ENCODE data around the gene C1orf141. TPM values are rescaled to one million over a fixed set of nuclear protein-coding genes. Genes with fewer than 3 reads are reported as not detected.
A peak's percentile ranks its signal among the peaks of the same experiment; 100 is the strongest.
"Not testable (repeated sequence)": the region's sequence is repeated elsewhere in the genome, so short reads cannot be mapped to it uniquely, and the experiment has no call there.

The C1orf141 gene
- under 1 TPM; 0.23 to 0.42 (median 0.32) TPM for polyA plus RNA-seq (ENCODE audit: insufficient read length in 3 of 3)

GRCh38 chr1:67134695-67135094, at the start of gene C1orf141:
Gene C1orf141 (minus strand): TSS chr1:67134970. CDS start chr1:67127240, 7,730 bp downstream.
- DNase-seq (ENCODE audit: low read depth in 3 of 3, low spot score in 2 of 3): peak in 1 of 3 donors; percentile 33

GRCh38 chr1:67175530-67176087, 40.8 kb upstream of the C1orf141 start:
- no peak for DNase-seq (ENCODE audit: low read depth in 3 of 3, low spot score in 2 of 3)

- no peak for DNase-seq (ENCODE audit: low read depth in 3 of 3, low spot score in 2 of 3)
Measured at GRCh38 chr1:67174716-67175284, 40.0 kb upstream of the C1orf141 start.

- no peak for DNase-seq (ENCODE audit: low read depth in 3 of 3, low spot score in 2 of 3)
Measured at GRCh38 chr1:67173988-67174387, 39.2 kb upstream of the C1orf141 start.

- DNase-seq (ENCODE audit: low read depth in 3 of 3, low spot score in 2 of 3): no peak
Measured at GRCh38 chr1:67171978-67172377, 37.2 kb upstream of the C1orf141 start.

- no peak for DNase-seq (ENCODE audit: low read depth in 3 of 3, low spot score in 2 of 3)
Measured at GRCh38 chr1:67171574-67171955, 36.8 kb upstream of the C1orf141 start.

GRCh38 chr1:67170751-67171573, 36.2 kb upstream of the C1orf141 start:
- no peak for DNase-seq (ENCODE audit: low read depth in 3 of 3, low spot score in 2 of 3)

- DNase-seq (ENCODE audit: low read depth in 3 of 3, low spot score in 2 of 3): no peak
Measured at GRCh38 chr1:67169932-67170331, 35.2 kb upstream of the C1orf141 start.

- DNase-seq (ENCODE audit: low read depth in 3 of 3, low spot score in 2 of 3): no peak
Measured at GRCh38 chr1:67169496-67169895, 34.7 kb upstream of the C1orf141 start.

GRCh38 chr1:67166196-67166595, 31.4 kb upstream of the C1orf141 start, which contains the start of gene IL23R:
Gene IL23R (plus strand): TSS chr1:67166454. CDS start chr1:67168121, 1,667 bp downstream.
- DNase-seq (ENCODE audit: low read depth in 3 of 3, low spot score in 2 of 3): no peak

- no peak for DNase-seq (ENCODE audit: low read depth in 3 of 3, low spot score in 2 of 3)
Measured at GRCh38 chr1:67165468-67166041, 30.8 kb upstream of the C1orf141 start.

- DNase-seq (ENCODE audit: low read depth in 3 of 3, low spot score in 2 of 3): no peak
Measured at GRCh38 chr1:67162954-67163353, 28.2 kb upstream of the C1orf141 start.

GRCh38 chr1:67159233-67159632, 24.5 kb upstream of the C1orf141 start:
- no peak for DNase-seq (ENCODE audit: low read depth in 3 of 3, low spot score in 2 of 3)

GRCh38 chr1:67158401-67158800, 23.6 kb upstream of the C1orf141 start:
- DNase-seq (ENCODE audit: low read depth in 3 of 3, low spot score in 2 of 3): no peak

- DNase-seq (ENCODE audit: low read depth in 3 of 3, low spot score in 2 of 3): no peak
Measured at GRCh38 chr1:67150931-67151330, 16.2 kb upstream of the C1orf141 start.

GRCh38 chr1:67149179-67149770, 14.5 kb upstream of the C1orf141 start:
- peak; percentile 43 to 61 (median 47) for DNase-seq (ENCODE audit: low read depth in 3 of 3, low spot score in 2 of 3)

GRCh38 chr1:67148516-67149178, 13.9 kb upstream of the C1orf141 start:
- no peak for DNase-seq (ENCODE audit: low read depth in 3 of 3, low spot score in 2 of 3)

- DNase-seq (ENCODE audit: low read depth in 3 of 3, low spot score in 2 of 3): not testable (repeated sequence)
Measured at GRCh38 chr1:67147973-67148372, 13.2 kb upstream of the C1orf141 start.

GRCh38 chr1:67146539-67146938, 11.8 kb upstream of the C1orf141 start:
- DNase-seq (ENCODE audit: low read depth in 3 of 3, low spot score in 2 of 3): no peak

- DNase-seq (ENCODE audit: low read depth in 3 of 3, low spot score in 2 of 3): no peak
Measured at GRCh38 chr1:67146101-67146500, 11.3 kb upstream of the C1orf141 start.

Data from right renal cortex interstitium (tissue), 3 donors.